Mesenteric fat pad (tissue), 1 donor: Measurements from ENCODE around the gene PRPF6. TPM values are rescaled to one million over a fixed set of nuclear protein-coding genes. Genes with fewer than 3 reads are reported as not detected.

Experiments
- DNase-seq: peaks from one replicate; pipeline ENCODE4 v3.0.0-alpha.2; 2020; ENCODE audit warnings: low spot score
- total RNA-seq: library from RNA; stranded (reverse); fragmentation: NEBNext Ultra II Directional; extraction: Animal tissue kit (Norgen Biotek cat#: 25700); gene quantifications from one replicate; pipeline ENCODE4 v1.2.1, GENCODE V29; 2021
- donor health status: DM: yes; HTN: yes; CAD: no.

The PRPF6 gene
- total RNA-seq, 1 donor from 2014 or later, result 46.3 TPM

DNA sequence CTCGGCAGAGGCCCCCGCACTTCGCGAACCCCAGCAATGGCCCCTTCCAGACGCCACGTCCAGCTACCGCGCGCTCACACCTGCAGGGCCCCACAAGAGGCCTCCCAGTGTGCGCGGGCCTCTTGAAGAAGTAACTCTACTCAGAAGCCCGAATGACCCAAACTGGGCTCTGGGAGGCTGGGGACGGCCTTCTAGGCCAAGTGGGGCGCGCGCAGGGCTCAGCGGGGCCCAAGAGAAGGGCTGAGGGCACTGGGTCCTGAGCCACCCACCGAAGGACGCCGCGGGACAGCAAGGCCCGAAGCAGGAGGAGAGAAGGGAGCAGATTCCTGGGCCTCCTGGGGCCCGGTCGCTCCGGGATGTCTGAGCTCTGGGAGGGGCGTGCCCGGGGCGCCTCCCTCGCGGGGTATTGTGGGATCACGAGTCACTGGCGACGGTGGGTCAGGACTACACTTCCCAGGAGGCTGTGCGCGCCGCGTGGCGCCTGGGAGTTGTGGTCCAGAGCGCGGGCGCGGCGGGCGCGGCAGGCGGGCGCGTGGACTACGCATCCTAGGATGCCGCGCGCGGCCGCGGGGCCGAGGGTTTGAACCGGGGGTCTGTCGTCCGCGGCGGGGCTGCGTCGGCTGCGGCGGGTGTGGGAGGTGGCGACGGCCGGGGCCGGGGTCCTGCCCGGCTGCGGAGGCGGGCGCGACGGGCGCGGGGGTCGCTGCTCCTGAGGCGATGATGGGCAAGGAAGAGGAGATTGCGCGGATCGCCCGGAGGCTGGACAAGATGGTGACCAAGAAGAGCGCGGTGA, 81.9 kb downstream of the PRPF6 start, which contains the start of gene TCEA2:
TCEA2 (plus strand) TSS at position 603 of the 793 bp plus-strand sequence; CDS start at position 718, 115 bp downstream.
- peak; percentile 99 for DNase-seq

DNA sequence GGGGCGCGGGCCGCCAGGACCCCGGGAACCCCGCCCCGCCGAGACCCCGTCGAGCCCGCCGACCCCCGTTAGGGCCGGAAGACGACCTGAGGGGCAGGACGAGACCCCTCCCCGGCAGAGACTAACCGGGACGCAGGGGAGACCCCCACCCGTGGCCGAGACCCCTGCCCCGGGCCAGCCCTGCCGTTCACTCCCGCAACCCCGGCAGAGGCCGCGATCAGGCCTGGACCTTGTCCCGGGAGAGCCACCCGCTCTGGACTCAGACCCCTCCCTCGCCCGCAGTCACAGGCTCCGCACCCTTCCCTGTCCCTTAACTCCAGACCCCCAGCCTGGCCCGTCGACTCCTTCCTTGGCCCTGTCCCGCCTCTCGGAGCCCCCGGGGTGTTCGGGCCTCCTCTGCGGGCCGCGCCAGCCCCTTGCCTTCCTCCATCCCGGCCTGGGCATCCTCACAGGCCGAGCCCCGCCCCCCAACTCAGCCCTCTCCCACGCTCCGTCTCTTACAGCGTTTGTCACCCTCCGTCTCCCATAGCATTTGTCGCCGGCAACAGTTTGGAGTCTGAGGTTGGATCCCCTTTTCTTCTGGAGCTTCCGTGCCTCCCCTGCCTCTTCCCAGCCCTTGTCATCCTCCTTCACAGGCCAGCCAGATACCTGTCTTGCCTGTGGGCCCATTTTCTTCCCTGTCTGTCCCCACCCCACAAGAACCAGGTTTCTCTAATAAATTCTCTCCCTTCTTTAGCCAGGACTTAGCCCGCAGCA, 82.6 kb downstream of the PRPF6 start:
- no peak for DNase-seq

DNA sequence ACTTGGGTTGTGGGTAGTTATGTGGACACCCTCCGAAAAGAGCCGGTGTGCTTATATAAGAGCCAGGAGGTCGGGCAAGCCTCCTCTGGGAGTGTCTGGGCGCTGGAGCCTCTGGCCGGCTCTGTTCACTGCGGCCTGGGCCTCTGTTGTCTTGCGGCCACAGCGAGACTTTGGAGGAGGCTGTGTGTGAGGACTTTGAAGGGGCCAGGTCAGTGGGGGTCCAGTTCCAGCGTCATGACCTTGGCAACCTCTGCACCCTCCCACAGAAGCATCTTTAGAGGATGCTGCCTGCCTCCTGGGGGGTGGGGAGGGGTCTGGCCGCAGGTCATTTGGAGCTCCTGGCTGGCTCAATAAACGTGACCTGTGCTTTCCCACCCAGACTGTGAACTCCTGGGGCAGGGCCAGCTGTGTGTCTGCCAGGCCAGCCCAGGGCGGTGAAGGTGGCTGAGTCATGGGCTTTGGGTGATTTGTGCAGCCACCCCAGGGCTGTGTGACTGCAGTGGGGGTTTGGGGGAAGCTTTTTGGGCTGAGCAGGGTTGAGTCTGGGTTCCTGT, 83.3 kb downstream of the PRPF6 start:
- no peak for DNase-seq

DNA sequence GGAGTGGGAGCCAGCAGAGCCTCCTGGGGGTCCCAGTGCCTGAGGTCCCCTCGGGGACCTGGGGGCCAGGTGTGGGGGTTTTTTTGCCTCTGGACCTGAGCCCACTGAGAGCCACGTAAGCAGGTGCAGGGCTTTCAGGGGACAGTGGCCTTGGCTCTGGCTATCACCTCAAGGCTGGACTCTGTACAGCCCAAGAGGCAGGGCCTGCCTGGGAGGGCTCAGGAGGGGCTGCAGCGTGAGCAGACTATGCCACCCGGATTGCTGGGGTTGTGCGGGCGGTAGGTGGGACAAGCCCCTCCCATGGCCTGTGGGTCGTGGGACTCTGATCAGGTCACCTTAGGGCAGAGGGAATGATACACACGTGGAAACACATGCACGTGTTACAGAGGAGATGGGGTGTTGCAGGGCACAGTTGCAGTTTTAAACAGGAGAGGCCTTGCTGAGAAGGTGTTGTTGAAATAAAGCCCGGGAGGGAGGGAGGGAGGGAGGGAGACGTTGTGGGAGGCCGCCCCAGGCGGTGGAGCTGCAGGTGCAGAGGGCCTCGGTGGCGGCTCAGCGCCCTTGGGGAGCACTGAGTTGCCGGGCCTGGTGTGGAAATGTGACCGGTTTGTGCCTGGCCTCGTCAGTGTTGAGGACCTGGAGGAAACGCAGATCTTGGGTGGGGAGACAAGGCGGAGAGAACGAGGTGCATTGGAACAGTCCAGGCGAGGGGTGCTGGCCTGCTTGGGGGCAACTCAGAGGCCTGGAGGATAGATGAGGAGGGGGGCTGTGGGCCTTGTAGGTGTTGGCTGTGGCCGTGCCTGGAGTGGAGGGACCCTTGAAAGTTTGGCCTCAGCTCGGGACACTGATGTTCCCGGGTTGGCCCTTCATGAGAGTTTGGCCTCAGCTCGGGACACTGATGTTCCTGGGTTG, 84.4 kb downstream of the PRPF6 start:
- no peak for DNase-seq

DNA sequence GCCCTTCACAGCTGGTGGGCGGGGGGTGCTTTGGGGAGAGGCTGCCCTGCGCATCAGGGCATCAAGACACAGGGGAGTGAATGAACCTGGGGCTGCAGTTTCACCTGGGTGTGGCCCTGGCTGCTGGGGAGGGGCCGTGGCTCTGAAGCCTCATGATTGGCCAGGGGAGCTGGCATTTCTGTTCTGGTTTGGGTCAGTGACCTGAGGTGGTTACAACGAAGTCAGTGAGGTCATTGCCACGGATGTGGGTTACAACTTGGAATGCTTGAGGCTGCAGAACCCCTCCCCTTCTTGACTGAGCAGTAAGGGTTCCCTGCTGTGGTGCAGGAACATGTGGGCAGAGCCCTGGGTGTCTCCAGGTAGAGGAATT, 85.0 kb downstream of the PRPF6 start:
- no peak for DNase-seq

DNA sequence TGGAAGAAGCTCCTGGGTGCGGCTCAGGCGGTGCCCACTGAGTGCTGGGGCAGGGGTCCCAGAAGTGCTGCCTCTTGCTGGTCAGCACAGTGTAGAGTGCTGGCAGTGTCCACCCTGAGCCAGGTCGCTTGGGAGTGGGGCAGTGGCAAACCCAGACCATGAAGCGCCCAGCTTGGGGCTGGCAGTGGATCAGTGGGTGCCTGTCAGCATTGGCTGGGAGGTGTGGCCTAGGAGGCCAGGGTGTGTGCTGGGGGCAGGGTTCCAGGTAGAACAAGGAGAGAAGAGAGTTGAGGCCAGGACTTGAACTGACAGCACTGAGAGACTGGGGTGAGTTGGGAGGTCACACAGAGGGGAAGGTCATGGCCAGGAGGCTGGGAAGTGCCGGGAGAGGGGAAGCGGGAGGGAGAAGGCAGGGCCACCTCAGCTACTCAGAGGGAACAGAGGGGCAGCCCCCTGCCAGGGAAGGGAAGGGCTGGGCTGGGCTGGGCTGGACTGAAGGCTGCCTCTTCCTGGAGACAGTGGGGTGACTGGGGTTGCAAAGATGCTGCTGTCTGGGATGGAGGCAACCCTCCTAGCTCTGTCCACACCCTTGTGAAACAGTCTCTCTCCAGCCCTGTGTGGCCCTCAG, 86.2 kb downstream of the PRPF6 start:
- DNase-seq, result no peak

DNA sequence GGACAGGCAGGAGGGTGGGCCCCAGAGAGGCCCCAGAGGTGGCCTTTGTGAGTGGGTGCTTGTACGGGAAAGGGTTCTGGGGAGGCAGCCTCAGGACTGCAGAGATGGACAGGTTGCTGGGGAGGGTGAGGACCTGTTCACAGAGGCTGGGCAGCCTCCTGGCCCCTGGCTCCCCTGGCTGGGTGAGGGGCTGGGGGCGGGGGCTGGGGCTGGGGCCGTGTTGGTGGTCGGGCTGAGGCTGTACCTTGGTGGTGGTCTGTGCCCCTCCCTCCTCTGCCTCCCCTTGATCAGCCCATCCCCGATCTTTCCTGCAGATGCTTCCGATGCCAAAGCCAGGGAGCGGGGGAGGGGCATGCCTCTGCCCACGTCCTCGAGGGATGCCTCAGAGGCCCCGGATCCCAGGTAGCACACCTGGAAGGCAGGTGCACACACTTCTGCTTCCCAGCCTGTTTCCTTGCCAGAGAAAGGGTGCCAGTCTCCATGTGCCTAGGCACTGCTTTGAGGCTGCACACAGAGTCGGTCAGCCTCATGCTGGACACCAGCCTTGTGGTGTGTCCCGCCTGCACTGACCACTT, 86.9 kb downstream of the PRPF6 start:
- no peak for DNase-seq

DNA sequence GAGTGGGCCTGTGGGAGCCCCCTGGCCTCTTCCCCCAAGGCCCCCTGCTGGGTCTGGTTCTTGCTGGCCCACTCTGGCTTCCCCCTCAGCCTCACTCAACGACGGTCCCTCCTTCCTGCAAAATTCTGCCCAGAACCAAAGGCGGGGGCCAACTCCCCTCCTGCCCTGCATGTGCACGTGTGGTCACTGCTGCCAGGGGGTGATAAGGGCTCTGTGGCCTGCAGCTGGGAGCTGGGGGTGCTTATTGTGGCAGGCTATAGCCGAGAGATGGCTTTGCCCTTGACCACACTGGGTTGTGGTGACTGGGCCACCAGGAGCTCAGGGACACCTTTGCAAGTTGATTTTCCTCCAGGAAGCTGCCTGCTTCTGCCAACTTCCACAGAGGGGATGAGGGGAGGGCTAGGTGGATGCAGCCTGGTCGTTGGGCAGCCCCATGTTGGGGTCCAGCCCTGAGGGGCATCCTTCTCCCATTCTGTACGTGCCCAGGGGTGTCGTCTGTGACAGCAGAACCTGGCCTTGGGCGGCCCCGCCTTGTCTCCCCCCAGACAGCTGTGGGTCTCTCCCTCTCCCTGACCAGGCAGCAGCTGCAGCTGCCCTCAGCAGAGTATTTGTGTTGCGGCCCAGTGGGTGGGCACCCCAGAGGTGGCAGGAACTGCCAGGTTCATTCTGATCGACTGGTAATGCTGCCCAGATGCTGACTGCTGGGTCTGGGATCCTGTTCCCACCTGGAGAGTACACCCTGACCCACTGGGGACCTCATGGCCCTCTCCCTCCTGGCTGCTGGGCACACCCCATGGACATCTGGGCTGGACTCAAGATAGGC, 87.7 kb downstream of the PRPF6 start:
- no peak for DNase-seq

DNA sequence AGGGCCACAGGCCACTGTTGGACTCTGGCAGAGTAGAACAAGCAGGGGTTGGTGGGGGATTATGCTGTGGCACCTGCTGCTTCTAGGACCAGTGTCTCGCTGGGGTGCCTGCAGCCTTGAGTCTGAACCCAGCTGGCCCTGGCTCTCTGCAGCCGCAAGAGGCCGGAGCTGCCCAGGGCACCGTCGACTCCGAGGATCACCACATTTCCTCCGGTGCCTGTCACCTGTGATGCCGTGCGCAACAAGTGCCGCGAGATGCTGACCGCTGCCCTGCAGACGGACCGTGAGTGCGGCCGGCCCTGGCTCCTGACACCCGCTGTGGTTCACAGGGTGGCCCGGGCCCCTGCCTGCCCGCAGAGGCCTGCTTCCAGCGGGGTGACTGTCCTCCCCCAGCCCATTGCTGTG, 88.3 kb downstream of the PRPF6 start:
- DNase-seq, result no peak

DNA sequence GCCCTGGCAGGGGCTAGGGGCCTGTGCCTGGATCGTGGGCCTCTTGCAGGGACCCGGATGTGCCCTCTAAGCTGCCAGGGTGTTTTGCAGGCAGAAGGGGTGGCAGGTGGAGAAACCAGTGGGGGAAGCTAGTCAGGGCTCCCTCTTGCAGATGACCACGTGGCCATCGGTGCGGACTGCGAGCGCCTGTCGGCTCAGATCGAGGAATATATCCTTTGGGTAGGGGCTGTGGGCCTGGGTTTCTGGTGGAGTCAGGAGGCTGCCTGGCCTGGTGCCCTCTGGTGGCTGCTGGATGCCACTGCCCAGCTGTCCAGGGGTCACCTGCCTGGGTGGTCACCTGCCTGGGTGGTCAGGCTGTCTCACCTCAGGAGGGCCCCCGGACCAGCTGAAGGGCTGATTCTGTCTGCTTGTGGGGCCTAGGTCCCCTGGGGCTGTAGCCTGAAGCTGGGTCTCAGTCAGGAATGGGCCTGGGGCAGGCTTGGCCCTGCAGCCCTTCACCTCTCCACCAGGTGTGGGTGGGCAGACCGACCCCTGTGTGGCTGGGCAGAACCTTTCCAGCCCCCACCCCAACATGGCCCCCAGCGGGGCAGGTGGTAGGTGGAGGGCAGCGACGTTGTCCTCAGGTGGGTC, 88.8 kb downstream of the PRPF6 start:
- DNase-seq, result no peak

DNA sequence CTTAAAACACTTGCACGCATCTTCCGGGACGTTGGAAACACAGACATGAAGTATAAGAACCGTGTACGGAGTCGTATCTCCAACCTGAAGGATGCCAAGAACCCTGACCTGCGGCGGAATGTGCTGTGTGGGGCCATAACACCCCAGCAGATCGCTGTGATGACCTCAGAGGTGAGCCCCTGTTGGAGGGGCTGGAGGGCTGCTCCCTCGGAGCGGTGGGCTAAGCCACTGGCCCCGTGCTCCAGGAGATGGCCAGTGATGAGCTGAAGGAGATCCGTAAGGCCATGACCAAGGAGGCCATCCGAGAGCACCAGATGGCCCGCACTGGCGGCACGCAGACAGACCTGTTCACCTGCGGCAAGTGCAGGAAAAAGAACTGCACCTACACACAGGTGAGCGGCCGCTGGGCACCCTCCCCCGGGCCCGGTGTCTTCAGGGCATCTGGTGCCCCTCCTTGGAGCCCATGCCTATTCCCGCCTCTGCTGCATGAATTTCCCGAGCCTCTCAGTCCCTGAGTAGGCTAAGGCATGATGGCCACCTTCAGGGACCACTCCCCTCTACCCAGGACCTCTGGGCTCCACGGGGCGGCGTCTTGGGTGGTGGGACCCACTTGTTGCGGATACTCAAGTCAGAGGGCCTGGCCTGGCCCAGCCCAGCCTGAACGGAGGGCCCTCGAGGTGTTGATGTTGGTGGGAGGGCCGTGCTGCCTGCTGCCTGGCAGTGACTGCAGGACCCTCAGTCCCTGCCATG, 89.5 kb downstream of the PRPF6 start:
- DNase-seq, result no peak

DNA sequence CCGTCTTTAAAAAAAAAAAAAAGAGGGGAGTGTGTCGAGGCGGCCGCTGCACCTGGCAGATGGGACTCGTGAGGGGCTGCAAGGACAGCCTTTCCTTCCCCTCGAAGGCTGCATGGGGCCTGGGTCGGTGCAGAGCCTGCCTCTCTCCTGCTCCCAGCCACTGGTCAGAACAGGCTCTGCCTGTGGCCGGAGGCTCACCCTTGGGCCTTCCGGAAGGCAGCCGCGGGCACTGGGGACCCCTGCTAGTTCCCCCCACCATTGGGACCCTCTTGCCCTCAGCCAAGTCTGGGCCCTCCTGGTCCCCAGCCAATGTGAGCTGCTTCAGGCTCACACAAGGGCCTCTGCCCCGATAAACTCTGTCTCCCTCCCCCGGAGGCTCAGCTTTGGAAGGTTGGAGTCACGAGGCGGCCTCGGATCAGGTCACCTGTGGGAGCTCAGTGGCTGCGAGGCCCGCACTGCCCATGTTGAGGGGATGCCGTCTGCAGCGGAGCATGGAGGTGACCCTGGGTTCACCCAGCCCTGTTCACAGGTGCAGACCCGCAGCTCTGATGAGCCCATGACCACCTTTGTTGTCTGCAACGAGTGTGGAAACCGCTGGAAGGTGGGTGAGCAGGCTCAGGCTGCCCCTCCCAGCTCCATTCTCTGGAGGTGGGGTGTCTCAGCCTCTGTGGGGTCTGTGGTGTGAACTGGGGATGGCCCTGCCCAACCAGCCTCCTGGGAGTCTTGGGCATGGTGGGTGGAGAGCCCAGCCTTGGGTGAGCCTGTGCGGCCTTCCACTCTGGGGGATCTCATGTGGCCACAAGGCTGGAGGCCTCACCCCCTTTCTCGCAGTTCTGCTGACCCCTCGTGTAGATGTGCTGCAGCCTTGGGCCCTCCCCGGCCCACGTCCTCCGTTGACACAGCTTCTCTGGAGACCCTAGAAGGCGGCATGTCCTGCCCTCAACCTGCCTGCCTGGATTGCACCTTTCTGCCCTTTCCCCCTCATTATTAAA, 90.7 kb downstream of the PRPF6 start:
- no peak for DNase-seq

DNA sequence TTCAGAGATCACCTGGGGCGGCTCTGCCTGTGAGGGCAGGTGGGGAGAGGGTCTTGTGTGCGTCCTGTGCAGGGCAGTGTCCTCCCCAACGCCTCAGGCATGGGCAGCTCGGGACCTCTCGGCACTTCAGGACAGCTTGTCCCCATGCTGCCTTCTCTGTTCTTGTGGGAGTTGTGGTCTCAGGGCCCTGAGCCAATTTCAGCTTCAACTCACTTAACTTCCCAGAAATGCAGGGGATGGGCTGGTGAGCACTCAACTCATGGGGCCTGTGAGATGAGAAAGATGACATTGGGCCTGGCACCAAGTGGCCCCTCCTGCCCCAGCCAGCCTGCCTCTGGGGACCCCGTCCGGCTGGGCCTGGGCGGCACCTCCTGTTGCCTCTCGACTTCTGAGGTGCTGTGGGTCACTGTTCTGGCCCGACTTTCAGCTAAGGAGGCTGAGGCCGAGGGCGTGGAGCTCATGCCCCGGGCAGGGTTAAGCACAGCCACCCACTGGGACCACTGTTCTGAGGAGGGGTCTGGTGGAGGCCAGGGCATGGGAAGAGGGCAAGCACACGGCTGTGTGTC, 91.6 kb downstream of the PRPF6 start:
- no peak for DNase-seq

DNA sequence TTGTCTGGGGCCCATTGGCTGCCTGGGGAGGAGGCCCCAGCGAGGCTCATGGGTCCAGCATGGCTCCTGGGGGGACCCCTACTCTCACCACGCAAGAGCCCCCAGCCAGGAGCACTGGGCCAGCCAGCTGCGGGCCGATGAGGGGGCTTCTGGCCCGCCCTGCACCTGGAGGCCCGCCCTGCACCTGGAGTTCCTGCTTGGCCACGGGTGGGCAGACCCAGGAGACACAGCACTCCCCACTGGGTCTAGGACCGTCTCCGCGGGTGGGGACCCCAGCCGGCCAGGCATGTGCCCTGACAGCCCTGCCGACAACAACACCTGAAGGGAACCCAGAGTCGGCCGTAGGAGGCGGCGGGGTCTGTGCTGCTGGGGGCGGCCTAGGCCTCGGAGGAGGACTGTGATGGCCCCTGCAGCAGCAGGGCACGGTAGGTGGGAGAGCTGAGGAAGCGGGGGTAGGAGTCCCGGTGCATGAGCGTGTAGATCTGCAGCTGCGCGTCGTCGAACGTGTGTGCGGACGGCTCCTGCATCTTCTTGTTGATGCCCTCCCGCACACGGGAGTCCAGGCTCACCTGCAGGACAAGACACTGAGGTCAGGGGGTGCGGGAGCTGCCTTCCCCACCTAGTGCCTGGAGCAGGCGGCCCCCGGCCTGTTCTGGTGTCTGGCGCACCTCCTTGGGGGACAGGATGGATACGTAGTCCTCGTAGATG, 92.7 kb downstream of the PRPF6 start:
- DNase-seq, result no peak

DNA sequence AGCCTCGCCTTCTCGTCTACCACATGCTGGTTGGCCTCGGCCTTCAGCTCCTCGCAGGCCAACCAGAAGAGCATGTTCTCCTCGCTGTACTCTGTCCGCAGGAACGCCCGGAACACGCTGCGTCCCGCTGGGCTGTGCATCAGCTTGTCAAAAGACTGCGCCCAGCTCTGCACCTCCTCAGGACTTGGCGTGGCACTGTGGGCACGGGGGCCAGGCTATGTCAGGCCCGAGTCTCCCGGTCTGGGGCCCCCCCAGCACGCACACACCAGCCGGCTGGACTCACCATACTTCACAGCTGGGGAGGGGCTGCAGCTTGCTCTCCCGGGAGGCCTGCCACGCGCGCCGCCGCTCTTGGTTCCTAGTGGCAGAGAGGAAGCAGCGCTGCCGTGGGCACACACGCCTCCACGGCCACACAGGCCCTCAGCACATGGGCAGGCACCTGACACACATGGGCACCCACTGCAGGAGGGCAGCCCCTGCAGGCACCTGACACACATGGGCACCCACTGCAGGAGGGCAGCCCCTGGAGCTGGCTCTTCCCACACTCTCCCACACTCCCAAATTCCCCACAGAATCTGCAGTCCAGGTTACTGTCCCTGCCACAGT, 93.4 kb downstream of the PRPF6 start:
- no peak for DNase-seq

DNA sequence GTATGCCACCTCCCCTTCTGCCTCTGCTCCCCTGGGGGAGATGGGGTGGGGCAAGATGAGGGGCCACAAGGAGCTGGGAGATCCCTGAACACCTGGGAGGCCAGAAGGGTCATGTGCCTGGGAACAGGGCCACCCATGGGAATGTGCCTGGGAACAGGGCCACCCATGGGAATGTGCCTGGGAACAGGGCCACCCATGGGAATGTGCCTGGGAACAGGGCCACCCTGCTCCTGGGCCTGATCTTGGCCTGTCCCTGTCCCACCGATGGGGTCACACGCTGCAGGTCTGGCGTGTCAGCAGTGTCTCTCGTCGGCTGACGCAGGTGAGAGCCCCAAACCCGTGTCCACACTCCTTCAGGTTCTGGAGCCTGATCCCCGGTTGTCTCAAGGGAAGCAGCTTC, 94.0 kb downstream of the PRPF6 start:
- no peak for DNase-seq
